Ovary (tissue), 9 donors: ENCODE data around the gene SH3RF3. TPM values are rescaled to one million over a fixed set of nuclear protein-coding genes. Genes with fewer than 3 reads are reported as not detected.

Experiments used
- DNase-seq, 5 donors: peaks; one replicate each; pipeline ENCODE4 v3.0.0-alpha.2; 2019 to 2020
- H3K27ac ChIP-seq, 2 donors: fragments of 200-600 bp; one replicate each; pipeline versions ENCODE4 v1.5.1 to v1.8.0; 2019 to 2022
- H3K27me3 ChIP-seq: fragments of 200-600 bp; one replicate; pipeline ENCODE4 v1.8.0; 2022
- H3K36me3 ChIP-seq: fragments of 200-600 bp; sonication (generic); one replicate; pipeline ENCODE4 v1.5.1; 2019
- H3K4me1 ChIP-seq: one replicate; pipeline ENCODE4 v1.8.1; 2013; ENCODE audit warnings: mild to moderate bottlenecking, moderate library complexity; ENCODE audit not compliant: insufficient read depth
- H3K4me3 ChIP-seq: fragments of 200-600 bp; sonication (generic); one replicate; pipeline ENCODE4 v1.5.1; 2017
- H3K9me3 ChIP-seq, 2 donors: fragments of 200-600 bp in 1 of 2; sonication (generic) in 1 of 2; one replicate each; pipeline versions ENCODE4 v1.5.1 to v1.8.1; 2013 to 2019; ENCODE audit warnings: mild to moderate bottlenecking in 1 of 2, moderate library complexity in 1 of 2
- EP300 ChIP-seq: sonication (generic); formaldehyde crosslinking; IDR thresholded peaks from one replicate; pipeline ENCODE4 v1.6.1; 2017; ENCODE audit warnings: antibody characterized with exemption
- POLR2A ChIP-seq: fragments of 450-650 bp; IDR thresholded peaks from one replicate; pipeline ENCODE4 v1.6.1; 2017; ENCODE audit warnings: antibody characterized with exemption, mild to moderate bottlenecking, moderate library complexity
- WGBS, 3 donors: extraction: QIAGEN DNeasy Blood & Tissue Kit in 1 of 3; methylation state at CpG; one replicate each; pipeline versions ENCODE4 v1.1.5 to v1.1.7; 2013 to 2017; 5-methylcytosine and 5-hydroxymethylcytosine counted together
- intact Hi-C, 4 donors: fragments of 100-400 bp; cut with DNase I; formaldehyde crosslinking; loops; one replicate each; pipeline versions ENCODE4 v1.11.0 to v1.15.1; 2022 to 2023
- polyA plus RNA-seq, 2 donors: library from polyadenylated mRNA; stranded (reverse); fragments of 200-250 nt in 1 of 2; fragments of 350-450 nt in 1 of 2; fragmentation: Illumina TruSeq in 1 of 2; extraction: RNeasy Lipid Tissue Mini Kit (QIAGEN cat#74804) in 1 of 2; gene quantifications; one replicate each; pipeline ENCODE4 v1.2.3, GENCODE V29; 2013 to 2014
- total RNA-seq, 7 donors: library from RNA; depleted of rRNA in 2 of 7; stranded (reverse); fragments of >200 nt in 2 of 7; fragmentation: NEBNext Ultra II Directional in 3 of 7; extraction: Animal tissue kit (Norgen Biotek cat#: 25700) in 3 of 7; gene quantifications; one replicate each; pipeline versions ENCODE4 v1.1.0 to v1.2.4, GENCODE V29; 2016 to 2023
- TF ChIP-seq, protein P1 (sequence below), 3 donors: fragments of 450-650 bp in 2 of 3; fragments of 200-600 bp in 1 of 3; IDR thresholded peaks; one replicate each; pipeline versions ENCODE4 v1.5.1 to v1.8.0; 2016 to 2022; ENCODE audit warnings: antibody characterized with exemption in 3 of 3, mild to moderate bottlenecking in 1 of 3
- donor health status: DM: no; HTN: no; CAD: no; lungs with moderate emphysema.
- donor health status: DM: no; HTN: no; CAD: no.
- donor health status: Bipolar disorder and iron deficiency.
- donor health status: DM: yes; HTN: yes; CAD: no.
- donor health status: DM: no; HTN: no; CAD: no.
- donor health status: DM: yes; HTN: yes; CAD: no.

SH3RF3 gene
- total and polyA plus RNA-seq, 9 donors = 2.7 to 10.1 (median 4.5) TPM

GRCh38 chr2:109400102-109400501, 271.1 kb downstream of the SH3RF3 start:
- no peak overlapping the region for H3K27ac ChIP-seq
- no peak overlapping the region for H3K4me3 ChIP-seq
- TF ChIP-seq, protein P1, sequence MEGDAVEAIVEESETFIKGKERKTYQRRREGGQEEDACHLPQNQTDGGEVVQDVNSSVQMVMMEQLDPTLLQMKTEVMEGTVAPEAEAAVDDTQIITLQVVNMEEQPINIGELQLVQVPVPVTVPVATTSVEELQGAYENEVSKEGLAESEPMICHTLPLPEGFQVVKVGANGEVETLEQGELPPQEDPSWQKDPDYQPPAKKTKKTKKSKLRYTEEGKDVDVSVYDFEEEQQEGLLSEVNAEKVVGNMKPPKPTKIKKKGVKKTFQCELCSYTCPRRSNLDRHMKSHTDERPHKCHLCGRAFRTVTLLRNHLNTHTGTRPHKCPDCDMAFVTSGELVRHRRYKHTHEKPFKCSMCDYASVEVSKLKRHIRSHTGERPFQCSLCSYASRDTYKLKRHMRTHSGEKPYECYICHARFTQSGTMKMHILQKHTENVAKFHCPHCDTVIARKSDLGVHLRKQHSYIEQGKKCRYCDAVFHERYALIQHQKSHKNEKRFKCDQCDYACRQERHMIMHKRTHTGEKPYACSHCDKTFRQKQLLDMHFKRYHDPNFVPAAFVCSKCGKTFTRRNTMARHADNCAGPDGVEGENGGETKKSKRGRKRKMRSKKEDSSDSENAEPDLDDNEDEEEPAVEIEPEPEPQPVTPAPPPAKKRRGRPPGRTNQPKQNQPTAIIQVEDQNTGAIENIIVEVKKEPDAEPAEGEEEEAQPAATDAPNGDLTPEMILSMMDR (IDR thresholded peaks at IDR 0.05) = no peak
- TF ChIP-seq POLR2A = no peak
- no peak for TF ChIP-seq EP300
- intact Hi-C loops = no loop called here
- H3K9me3 ChIP-seq = no peaks in the 10 kb centered on the region
- no peaks in the 10 kb centered on the region for H3K27me3 ChIP-seq
- WGBS, 3 donors = 84 to 90% (median 84%) methylated on average over 7 of the region's 7 CpGs
- no peaks in the 10 kb centered on the region for H3K4me1 ChIP-seq
- no peaks in the 10 kb centered on the region for H3K36me3 ChIP-seq
- DNase-seq = no peak

- TF ChIP-seq, protein P1 (IDR thresholded peaks at IDR 0.05) = no peak
- no peak for TF ChIP-seq EP300
- TF ChIP-seq POLR2A = no peak
- no peaks in the 10 kb centered on the region for H3K27me3 ChIP-seq
- no peak overlapping the region for H3K27ac ChIP-seq
- H3K36me3 ChIP-seq = no peaks in the 10 kb centered on the region
- DNase-seq = no peak
- WGBS, 3 donors = 69 to 80% (median 78%) methylated on average over 3 of the region's 3 CpGs
- no peaks in the 10 kb centered on the region for H3K9me3 ChIP-seq
- intact Hi-C loops = no loop called here
- H3K4me1 ChIP-seq = no peaks in the 10 kb centered on the region
- H3K4me3 ChIP-seq = no peak overlapping the region
Measured at GRCh38 chr2:109401370-109401769, 272.4 kb downstream of the SH3RF3 start.

DNA sequence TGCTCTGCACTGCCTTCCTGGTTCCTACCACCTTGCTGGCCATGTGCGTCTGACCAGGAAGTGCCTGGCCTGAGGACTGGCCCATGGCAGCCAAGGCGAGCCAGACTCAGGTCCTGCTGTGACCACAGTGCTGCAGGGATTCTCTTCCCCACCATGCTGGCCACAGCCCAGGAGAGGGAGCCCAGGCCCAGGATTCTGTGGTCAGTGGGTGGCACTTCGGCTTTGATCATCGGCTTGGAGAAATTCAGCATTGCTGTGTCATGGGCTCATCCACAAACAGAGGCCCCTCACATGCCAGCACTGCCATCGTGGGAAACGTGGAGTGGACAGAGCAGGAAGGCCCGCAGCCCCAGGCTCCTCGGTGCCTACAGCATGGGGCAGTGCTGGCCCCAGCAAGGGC, 273.2 kb downstream of the SH3RF3 start:
- WGBS, 3 donors = 85 to 93% (median 89%) methylated on average over 6 to 8 of the region's 8 CpGs
- TF ChIP-seq, protein P1 (IDR thresholded peaks at IDR 0.05) = no peak
- TF ChIP-seq POLR2A (no peak), EP300 (no peak)
- no peak for DNase-seq
- intact Hi-C loops = no loop called here
- H3K4me3 ChIP-seq = no peak overlapping the region
- H3K9me3 ChIP-seq = no peaks in the 10 kb centered on the region
- H3K36me3 ChIP-seq = no peaks in the 10 kb centered on the region
- H3K27me3 ChIP-seq = no peaks in the 10 kb centered on the region
- no peak overlapping the region for H3K27ac ChIP-seq
- H3K4me1 ChIP-seq = no peaks in the 10 kb centered on the region

DNA sequence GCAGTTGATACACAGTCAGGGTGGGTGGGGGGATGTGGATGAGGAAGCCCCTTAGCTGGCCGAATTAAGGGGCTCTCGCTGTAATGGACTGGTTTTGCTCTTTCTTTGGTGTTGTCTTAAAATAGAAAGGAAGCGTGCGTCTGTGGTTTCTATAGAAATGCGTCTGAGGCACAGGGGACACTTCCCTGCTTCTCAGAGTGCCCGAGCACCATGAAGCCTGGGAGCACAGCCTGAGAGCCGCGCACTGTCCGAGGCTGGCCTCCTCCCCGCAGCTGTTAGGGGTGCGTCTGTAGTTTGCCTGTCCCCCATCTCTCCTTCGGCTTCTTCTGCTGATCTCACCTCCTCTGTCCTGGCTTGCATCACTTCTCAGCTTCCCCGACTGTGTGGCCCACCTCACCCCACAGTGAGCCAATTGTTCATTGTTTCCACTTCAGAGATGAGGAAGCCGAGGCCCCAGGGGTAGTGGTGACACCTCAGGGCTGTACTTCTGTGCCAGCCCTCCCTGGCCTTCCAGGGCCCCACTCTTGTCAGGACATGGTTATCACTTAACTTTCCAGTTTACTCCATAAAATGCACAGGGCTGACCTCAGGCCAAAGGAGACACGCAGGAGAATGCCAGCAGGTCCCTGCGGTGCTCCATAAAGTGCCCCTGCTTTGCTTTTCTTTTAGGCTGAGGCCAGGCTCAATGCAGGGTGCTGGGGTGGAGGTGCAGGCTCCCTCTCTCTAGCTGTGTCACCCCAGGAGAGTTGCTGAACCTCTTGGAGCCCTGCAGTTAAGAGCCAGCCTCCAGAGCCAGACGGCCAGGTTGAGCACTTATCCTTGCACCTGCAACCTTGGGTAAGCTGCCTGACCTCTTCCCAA, 274.2 kb downstream of the SH3RF3 start:
- TF ChIP-seq EP300 (no peak), POLR2A (no peak)
- TF ChIP-seq, protein P1 (IDR thresholded peaks at IDR 0.05) = no peak
- no peak for DNase-seq
- H3K4me3 ChIP-seq = no peak overlapping the region
- no peaks in the 10 kb centered on the region for H3K27me3 ChIP-seq
- 88 to 94% (median 90%) methylated on average over 17 of the region's 17 CpGs for WGBS, 3 donors
- intact Hi-C loops = no loop called here
- H3K36me3 ChIP-seq = no peaks in the 10 kb centered on the region
- no peaks in the 10 kb centered on the region for H3K4me1 ChIP-seq
- no peak overlapping the region for H3K27ac ChIP-seq
- no peaks in the 10 kb centered on the region for H3K9me3 ChIP-seq
